Calu3 (cell line): Measurements from ENCODE around the gene THAP4. TPM values are rescaled to one million over a fixed set of nuclear protein-coding genes. Genes with fewer than 3 reads are reported as not detected.

Experiments
- BruUV-seq: library from RNA; stranded (reverse); fragments of 400-500 nt; replicated peaks from 2 replicates; lab custom pipeline; 2021; lab: Mats Ljungman, UMichigan
- CTCF ChIA-PET: fragments of 300-600 bp; sonication (Branson Sonifier 250); formaldehyde crosslinking; loops from one replicate; lab custom pipeline; 2022; ENCODE audit warnings: antibody characterized with exemption; lab: Charles Lee
- DNase-seq: peaks from one replicate; pipeline ENCODE4 v3.0.0; 2022
- H3K27ac Mint-ChIP-seq: one replicate; pipeline ENCODE4 v1.8.0; 2022; ENCODE audit warnings: mixed read lengths; ENCODE audit not compliant: unreplicated experiment
- H3K27me3 Mint-ChIP-seq: one replicate; pipeline ENCODE4 v1.8.0; 2022; ENCODE audit warnings: mixed read lengths; ENCODE audit not compliant: unreplicated experiment
- H3K36me3 Mint-ChIP-seq: one replicate; pipeline ENCODE4 v1.8.0; 2022; ENCODE audit warnings: mild to moderate bottlenecking, moderate library complexity, mixed read lengths; ENCODE audit not compliant: insufficient read depth, unreplicated experiment
- H3K4me1 Mint-ChIP-seq: one replicate; pipeline ENCODE4 v1.8.0; 2022; ENCODE audit warnings: mild to moderate bottlenecking, low read depth, mixed read lengths; ENCODE audit not compliant: unreplicated experiment
- H3K4me3 Mint-ChIP-seq: one replicate; pipeline ENCODE4 v1.8.0; 2022; ENCODE audit warnings: mild to moderate bottlenecking, low read depth, moderate library complexity, mixed read lengths; ENCODE audit not compliant: unreplicated experiment
- H3K9me3 Mint-ChIP-seq: one replicate; pipeline ENCODE4 v1.8.0; 2022; ENCODE audit warnings: low read depth, mixed read lengths; ENCODE audit not compliant: unreplicated experiment
- CTCF ChIP-seq: fragments of 200-600 bp; IDR thresholded peaks from one replicate; pipeline ENCODE4 v1.8.0; 2022; ENCODE audit warnings: antibody characterized with exemption; ENCODE audit not compliant: unreplicated experiment
- intact Hi-C: fragments of 100-400 bp; cut with micrococcal nuclease; formaldehyde crosslinking; loops from one replicate; pipeline ENCODE4 v1.10.0; 2022; ENCODE audit not compliant: unreplicated experiment
- total RNA-seq: library from RNA; stranded (reverse); gene quantifications from 2 replicates; pipeline ENCODE4 v1.2.3, GENCODE V29; 2022

The THAP4 gene
- total RNA-seq, 1 experiment from 2014 or later: 57.5 TPM

- Mint-ChIP-seq H3K4me1 (peaks cover 10% of the 10 kb centered on the region), H3K4me3 (no peak overlapping the region), H3K9me3 (peaks cover 2% of the 10 kb centered on the region), H3K27ac (no peak overlapping the region), H3K36me3 (peaks cover 59% of the 10 kb centered on the region), H3K27me3 (no peaks in the 10 kb centered on the region)
- TF ChIP-seq CTCF: no peak
- BruUV-seq: no TSS peak
- no peak for DNase-seq
- CTCF ChIA-PET: no interaction called here
- intact Hi-C loops: no loop called here
Measured at GRCh38 chr2:241579281-241579680, 57.7 kb downstream of the THAP4 start.

GRCh38 chr2:241577413-241578122, 59.4 kb downstream of the THAP4 start:
- Mint-ChIP-seq H3K27me3 (no peaks in the 10 kb centered on the region), H3K9me3 (no peaks in the 10 kb centered on the region), H3K4me3 (no peak overlapping the region), H3K4me1 (no peaks in the 10 kb centered on the region), H3K27ac (no peak overlapping the region), H3K36me3 (peaks cover 55% of the 10 kb centered on the region)
- intact Hi-C loops: no loop called here
- BruUV-seq: no TSS peak
- CTCF ChIA-PET: no interaction called here
- no peak for DNase-seq
- TF ChIP-seq CTCF: no peak

- CTCF ChIA-PET: interaction anchor here (0.7 kb wide), 1 partner anchor 285 kb away, joined by 4 read pairs; no protein-coding TSS in a partner anchor
- Mint-ChIP-seq H3K27me3 (no peaks in the 10 kb centered on the region), H3K4me3 (no peak overlapping the region), H3K9me3 (no peaks in the 10 kb centered on the region), H3K27ac (no peak overlapping the region), H3K36me3 (peaks cover 54% of the 10 kb centered on the region), H3K4me1 (no peaks in the 10 kb centered on the region)
- BruUV-seq: TSS peak; percentile 23
- TF ChIP-seq CTCF: no peak
- DNase-seq: no peak
- intact Hi-C loops: no loop called here
Measured at GRCh38 chr2:241576293-241576654, 60.7 kb downstream of the THAP4 start.

- intact Hi-C loops: no loop called here
- no TSS peak for BruUV-seq
- Mint-ChIP-seq H3K27me3 (no peaks in the 10 kb centered on the region), H3K9me3 (no peaks in the 10 kb centered on the region), H3K36me3 (peaks cover 54% of the 10 kb centered on the region), H3K27ac (no peak overlapping the region), H3K4me3 (no peak overlapping the region), H3K4me1 (no peaks in the 10 kb centered on the region)
- no peak for DNase-seq
- no peak for TF ChIP-seq CTCF
- CTCF ChIA-PET: no interaction called here
Measured at GRCh38 chr2:241575624-241576292, 61.2 kb downstream of the THAP4 start.
